Measurements from ENCODE around the gene TDRD9. TPM values are rescaled to one million over a fixed set of nuclear protein-coding genes. Genes with fewer than 3 reads are reported as not detected.
A peak's percentile ranks its signal among the peaks of the same experiment; 100 is the strongest.

TDRD9 gene
- total RNA-seq, 1 donor from 2014 or later: 0.53 TPM

- peak; percentile 97 for TF ChIP-seq CTCF (IDR thresholded peaks at IDR 0.05; ENCODE audit: insufficient read depth, low read length, severe bottlenecking)
- no peaks in the 10 kb centered on the region for H3K36me3 ChIP-seq (ENCODE audit: control insufficient read depth, insufficient read depth, low read length)
- no peaks in the 10 kb centered on the region for H3K27me3 ChIP-seq (ENCODE audit: control insufficient read depth, insufficient read depth, low read length)
- H3K4me3 ChIP-seq (ENCODE audit: low read depth, low read length): no peak overlapping the region
- peak; percentile 23 for DNase-seq (ENCODE audit: low read depth)
- FAIRE-seq: no peak
Observed at GRCh38 chr14:104094709-104095425, 166.6 kb downstream of the TDRD9 start.

GRCh38 chr14:104095426-104096310 lies 167.4 kb downstream of the TDRD9 start:
- no peak for FAIRE-seq
- no peak for DNase-seq (ENCODE audit: low read depth)
- H3K4me3 ChIP-seq (ENCODE audit: low read depth, low read length): no peak overlapping the region
- no peaks in the 10 kb centered on the region for H3K36me3 ChIP-seq (ENCODE audit: control insufficient read depth, insufficient read depth, low read length)
- H3K27me3 ChIP-seq (ENCODE audit: control insufficient read depth, insufficient read depth, low read length): no peaks in the 10 kb centered on the region
- no peak for TF ChIP-seq CTCF (IDR thresholded peaks at IDR 0.05; ENCODE audit: insufficient read depth, low read length, severe bottlenecking)

GRCh38 chr14:104096318-104096717 lies 168.1 kb downstream of the TDRD9 start:
- no peak for FAIRE-seq
- Histone ChIP-seq H3K27me3 (ENCODE audit: control insufficient read depth, insufficient read depth, low read length) (no peaks in the 10 kb centered on the region), H3K36me3 (ENCODE audit: control insufficient read depth, insufficient read depth, low read length) (no peaks in the 10 kb centered on the region), H3K4me3 (ENCODE audit: low read depth, low read length) (no peak overlapping the region)
- DNase-seq (ENCODE audit: low read depth): no peak
- no peak for TF ChIP-seq CTCF (IDR thresholded peaks at IDR 0.05; ENCODE audit: insufficient read depth, low read length, severe bottlenecking)

- DNase-seq (ENCODE audit: low read depth) (no peak), FAIRE-seq (no peak)
- Histone ChIP-seq H3K36me3 (ENCODE audit: control insufficient read depth, insufficient read depth, low read length) (no peaks in the 10 kb centered on the region), H3K27me3 (ENCODE audit: control insufficient read depth, insufficient read depth, low read length) (no peaks in the 10 kb centered on the region), H3K4me3 (ENCODE audit: low read depth, low read length) (no peak overlapping the region)
- peak; percentile 54 for TF ChIP-seq CTCF (IDR thresholded peaks at IDR 0.05; ENCODE audit: insufficient read depth, low read length, severe bottlenecking)
Observed at GRCh38 chr14:104096751-104097700, 168.8 kb downstream of the TDRD9 start.

GRCh38 chr14:104098272-104099095 lies 170.2 kb downstream of the TDRD9 start:
- Histone ChIP-seq H3K4me3 (ENCODE audit: low read depth, low read length) (no peak overlapping the region), H3K36me3 (ENCODE audit: control insufficient read depth, insufficient read depth, low read length) (no peaks in the 10 kb centered on the region), H3K27me3 (ENCODE audit: control insufficient read depth, insufficient read depth, low read length) (no peaks in the 10 kb centered on the region)
- no peak for TF ChIP-seq CTCF (IDR thresholded peaks at IDR 0.05; ENCODE audit: insufficient read depth, low read length, severe bottlenecking)
- no peak for DNase-seq (ENCODE audit: low read depth)
- FAIRE-seq: no peak
